8988T (cell line): Measurements from ENCODE around the gene LRRC8C.

Experiments used
- DNase-seq: peaks from one replicate; pipeline ENCODE4 v3.0.0; 2011

The LRRC8C gene

DNA sequence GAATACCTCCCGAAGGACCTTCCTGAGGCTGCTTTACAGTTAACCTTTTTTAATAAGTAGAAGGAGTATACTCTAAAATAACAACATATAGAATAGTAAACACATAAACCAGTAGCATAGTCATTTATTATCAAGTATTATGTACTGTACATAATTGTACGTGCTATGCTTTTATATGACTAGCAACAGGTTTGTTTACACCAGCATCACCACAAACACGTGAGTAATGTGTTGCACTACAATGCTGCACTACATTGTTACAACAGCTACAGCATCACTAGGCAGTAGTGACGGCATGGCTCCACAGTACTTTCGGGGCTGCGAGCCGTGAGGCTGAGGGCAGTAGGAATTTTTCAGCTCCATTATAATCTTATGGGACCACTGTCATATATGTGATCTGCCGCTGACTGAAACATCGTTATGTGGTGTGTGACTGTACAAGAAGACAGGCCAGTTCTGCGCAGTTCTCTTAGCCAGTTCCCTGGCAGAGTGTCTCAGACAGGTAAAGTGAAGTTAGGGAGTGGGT is 105.1 kb downstream of the LRRC8C start:
- DNase-seq = no peak

DNA sequence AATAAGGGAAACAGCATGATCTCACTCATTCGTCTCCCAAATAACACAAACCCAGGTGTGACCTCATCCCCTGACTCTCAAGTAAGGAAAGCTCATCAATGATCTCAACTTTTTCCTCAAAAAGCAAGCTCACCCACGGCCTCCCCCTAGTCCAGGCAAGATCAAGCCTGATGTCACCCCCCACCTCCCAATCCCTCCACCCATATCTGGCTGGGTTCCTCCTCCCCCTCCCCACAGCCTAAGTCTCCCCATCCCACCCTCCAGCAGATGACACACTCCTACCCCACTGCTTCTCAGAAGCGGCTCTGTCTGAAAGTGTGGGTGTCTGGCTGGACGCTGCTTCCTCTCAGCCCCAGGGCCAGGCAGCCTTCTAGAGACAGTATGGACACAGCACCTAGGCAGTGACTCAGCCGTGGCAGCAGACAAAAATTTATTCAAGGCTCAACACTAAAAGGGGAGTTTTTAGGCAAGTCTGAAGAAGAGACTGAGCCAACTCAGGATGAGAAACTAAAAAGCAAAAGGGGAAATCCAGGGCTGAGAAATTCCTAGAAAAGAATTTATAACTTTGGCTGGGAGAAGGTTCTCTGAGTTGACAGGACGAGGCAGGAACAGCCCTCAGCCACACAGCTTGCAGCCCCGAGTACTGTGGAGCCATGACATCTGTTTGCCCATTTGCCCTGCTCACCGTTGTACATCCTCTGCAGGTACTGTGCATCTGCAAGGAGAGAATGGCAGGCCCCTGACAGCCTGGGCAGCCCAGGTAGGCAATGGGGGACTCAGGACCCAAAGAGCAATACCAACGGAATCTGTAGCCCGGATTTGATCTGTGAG is 106.3 kb downstream of the LRRC8C start:
- DNase-seq = no peak

- no peak for DNase-seq
These were observed 106.9 kb downstream of the LRRC8C start for GRCh38 chr1:89739844-89740216.

GRCh38 chr1:89743788-89744187 is 110.9 kb downstream of the LRRC8C start:
- no peak for DNase-seq

DNA sequence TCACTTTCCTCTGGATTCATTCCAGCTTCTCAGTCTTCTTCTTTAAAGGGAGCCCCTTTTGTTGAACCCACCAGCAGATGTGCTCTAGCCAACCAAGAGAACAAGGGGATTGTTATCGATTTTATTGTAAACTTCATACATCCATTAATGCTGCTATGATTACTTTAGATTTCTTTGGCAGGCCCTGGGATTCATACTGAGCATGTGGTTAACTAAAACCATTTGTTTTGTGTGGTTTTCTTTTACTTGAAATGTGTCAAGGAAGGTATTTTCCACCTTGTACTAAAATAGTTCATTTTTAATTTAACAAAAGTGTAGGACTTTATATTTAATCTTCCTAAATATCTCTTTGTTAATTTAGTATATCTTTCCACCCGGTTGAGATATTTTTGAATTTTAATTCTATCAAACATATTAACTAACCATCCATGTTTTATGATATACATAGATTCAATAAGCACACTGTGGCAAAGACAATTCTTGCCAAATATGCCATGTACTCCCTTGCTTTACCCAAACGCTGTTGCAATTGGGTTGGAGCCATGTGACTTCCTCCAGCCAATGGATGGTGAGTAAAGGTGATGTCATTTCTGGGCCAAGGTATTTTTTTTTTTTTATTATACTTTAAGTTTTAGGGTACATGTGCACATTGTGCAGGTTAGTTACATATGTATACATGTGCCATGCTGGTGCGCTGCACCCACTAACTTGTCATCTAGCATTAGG is 113.7 kb downstream of the LRRC8C start:
- DNase-seq = no peak

GRCh38 chr1:89753761-89754160 is 120.8 kb downstream of the LRRC8C start:
- no peak for DNase-seq

DNA sequence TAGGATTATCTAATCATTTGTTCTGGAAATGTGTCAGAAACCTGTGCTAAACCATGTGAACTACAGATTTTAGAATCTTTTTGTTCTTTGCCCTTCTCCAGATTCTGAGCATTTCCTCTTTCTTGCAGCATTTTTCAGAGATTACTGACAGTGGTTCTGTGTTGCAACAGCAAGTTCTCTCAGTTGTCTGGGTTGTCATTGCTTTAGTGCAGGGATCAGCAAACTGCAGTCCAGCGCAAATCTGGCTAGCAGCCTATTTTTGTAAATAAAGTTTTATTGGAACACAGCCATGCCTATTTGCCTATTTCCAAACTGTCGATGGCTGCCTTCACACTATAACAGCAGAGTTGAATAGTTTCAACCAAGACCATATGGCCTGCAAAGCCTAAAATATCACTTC is 121.6 kb downstream of the LRRC8C start:
- no peak for DNase-seq

- no peak for DNase-seq
These were observed 122.7 kb downstream of the LRRC8C start for GRCh38 chr1:89755591-89755990.

- DNase-seq = no peak
These were observed 124.6 kb downstream of the LRRC8C start for GRCh38 chr1:89757532-89757931.

GRCh38 chr1:89758156-89758555 is 125.2 kb downstream of the LRRC8C start:
- no peak for DNase-seq

DNA sequence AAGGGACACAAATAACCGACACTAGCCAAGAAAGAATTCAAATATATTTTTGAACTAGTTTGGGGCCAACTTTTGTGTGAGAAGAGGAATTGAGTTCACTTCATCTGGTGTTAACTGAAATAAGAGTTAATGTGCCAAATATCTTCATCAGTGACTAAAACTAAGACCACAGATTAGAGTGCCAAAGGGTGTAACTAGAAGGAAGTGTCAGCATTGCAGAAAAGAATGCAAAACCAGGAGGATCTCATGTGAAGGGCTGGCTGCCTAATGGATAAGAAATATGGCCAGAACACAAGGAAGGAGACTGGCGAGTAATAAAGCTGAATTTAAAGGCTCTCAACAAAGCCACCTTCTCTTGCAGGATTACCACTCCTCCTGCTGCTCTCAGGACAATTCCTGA is 126.1 kb downstream of the LRRC8C start:
- no peak for DNase-seq

GRCh38 chr1:89760496-89760895 is 127.6 kb downstream of the LRRC8C start:
- DNase-seq = no peak

- DNase-seq = no peak
These were observed 128.4 kb downstream of the LRRC8C start for GRCh38 chr1:89761338-89761737.

DNA sequence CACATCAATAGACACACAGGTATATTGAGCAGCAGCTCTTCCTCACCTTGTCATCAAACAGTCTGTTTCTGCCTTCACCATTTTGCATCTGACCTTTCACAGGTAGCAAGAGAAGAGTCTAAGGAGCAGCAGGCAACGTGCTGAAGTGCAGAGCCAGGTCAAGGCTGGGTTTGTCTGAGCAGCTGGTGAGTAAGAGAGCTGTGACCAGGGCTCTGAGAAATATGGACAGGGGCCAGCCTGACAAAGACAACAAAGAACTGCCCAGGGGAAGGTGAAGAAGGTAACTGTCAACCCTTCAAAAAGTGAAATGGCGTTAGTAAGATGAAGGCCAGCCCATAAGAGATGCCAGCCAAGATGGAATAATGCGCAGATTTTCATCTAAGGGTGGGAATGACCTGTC is 129.0 kb downstream of the LRRC8C start:
- no peak for DNase-seq

DNA sequence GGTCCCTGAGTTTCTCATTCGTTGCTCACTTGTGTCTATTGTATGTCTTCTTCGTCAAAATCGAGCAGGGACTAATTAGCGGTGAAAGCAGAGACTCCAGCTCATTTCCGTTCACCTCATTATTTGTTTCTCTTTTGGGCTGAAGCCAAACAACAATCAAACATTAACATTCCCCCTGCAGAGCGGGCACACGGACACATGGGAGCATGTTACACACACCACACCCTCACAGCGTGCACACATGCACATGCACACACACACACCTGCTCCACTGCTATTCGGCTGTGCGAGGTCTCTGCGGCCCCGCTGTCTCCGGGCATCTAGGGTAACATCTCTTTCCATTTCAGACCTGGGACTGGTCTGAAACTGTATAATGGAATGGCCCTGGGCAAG is 129.5 kb downstream of the LRRC8C start:
- DNase-seq = no peak

DNA sequence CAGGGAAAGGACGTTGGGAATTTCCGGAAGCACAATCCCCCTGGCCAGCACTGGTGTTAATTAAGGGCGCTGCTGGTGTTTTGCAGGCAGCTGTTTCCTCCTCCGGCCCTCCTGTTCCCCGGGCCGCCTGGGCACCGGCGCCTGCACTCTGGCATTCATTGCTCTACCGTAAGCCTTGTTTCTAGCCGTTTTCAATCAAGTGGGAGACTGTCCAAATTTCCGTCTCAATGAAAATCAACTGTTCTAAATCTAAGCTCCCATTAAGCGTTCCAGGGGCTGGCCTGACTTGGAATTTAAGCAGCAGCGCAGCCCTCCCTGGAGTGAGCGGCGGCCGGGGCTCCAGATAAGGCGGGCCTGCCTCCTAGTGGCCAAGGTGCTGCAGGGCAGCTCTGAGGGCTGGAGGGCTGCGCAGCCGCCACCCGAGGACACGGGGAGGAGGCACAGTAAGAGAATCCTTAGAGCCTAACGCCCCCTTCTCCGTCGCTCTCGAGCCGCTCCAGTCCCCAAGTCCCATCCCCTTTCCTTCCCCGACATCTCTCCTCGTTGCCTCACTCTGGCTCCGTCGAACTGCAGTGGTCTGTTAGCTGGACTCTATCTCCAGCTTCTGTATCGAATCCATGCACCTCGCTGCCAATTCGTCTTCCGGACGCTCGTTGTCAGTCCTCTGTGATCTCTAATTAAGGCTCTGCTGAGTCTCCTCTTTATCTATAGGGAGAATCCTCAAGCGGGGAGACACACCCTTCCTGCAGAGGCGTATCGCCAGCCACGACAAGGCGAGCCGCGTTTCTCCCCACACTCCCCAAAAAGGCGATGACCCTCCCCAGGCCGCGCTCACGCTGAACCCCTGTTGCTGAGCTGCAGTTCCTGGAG is 130.1 kb downstream of the LRRC8C start:
- peak; percentile 55 for DNase-seq

GRCh38 chr1:89763649-89763986 is 130.7 kb downstream of the LRRC8C start:
- no peak for DNase-seq

DNA sequence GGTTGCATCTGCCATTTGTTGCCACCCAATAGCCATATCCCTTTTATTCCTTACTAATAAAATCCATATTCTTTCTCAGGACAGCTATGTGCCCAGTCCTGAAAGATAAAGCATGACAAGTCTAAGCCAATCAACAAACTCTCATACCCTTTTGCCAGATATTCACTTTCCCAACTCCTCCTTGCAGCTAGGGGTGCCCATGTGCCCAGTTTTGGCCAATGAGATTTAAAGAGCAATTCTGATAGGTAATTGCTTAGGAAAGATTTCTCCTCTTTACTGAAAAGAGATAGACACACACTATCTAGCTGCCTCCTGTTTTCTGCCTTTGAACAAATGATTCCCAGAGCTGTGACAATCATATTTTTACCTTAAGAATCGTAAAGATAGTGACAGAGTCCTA is 132.9 kb downstream of the LRRC8C start:
- DNase-seq = no peak

DNA sequence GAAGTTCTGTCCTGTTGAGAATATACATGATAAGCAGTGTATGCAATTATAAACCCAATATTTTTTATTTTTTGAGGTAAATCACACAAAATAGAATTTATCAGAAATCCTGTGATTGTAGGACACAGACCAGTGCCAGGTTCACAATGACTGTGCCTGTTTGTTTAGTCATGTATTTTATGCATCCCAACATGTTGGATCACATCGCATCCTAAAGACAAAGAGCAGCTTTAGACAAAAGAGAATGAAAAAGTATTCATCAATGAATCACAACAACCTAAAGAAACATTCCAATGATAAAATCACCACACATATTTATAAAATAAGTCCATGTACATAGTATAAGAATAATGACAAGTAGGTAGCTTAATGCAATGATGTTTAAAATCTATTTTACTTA is 134.7 kb downstream of the LRRC8C start:
- no peak for DNase-seq
